SU-DHL-6 (cell line): Measurements from ENCODE around the gene AKR7A3.

Experiments
- EZH2phosphoT487 ChIP-seq: fragments of 200-600 bp; sonication (generic), shearing (Covaris generic); conservative IDR thresholded peaks from 2 replicates; pipeline ENCODE4 v1.6.1; 2018; ENCODE audit warnings: mild to moderate bottlenecking, antibody characterized with exemption, low read length, moderate library complexity, mixed read lengths
- TF ChIP-seq, protein P1 (sequence below): fragments of 200-600 bp; sonication (generic); IDR thresholded peaks from one replicate; pipeline ENCODE4 v1.5.1; 2017; ENCODE audit warnings: antibody characterized with exemption, mild to moderate bottlenecking, low read length, moderate library complexity; ENCODE audit not compliant: insufficient read depth, poor library complexity, severe bottlenecking

DNA sequence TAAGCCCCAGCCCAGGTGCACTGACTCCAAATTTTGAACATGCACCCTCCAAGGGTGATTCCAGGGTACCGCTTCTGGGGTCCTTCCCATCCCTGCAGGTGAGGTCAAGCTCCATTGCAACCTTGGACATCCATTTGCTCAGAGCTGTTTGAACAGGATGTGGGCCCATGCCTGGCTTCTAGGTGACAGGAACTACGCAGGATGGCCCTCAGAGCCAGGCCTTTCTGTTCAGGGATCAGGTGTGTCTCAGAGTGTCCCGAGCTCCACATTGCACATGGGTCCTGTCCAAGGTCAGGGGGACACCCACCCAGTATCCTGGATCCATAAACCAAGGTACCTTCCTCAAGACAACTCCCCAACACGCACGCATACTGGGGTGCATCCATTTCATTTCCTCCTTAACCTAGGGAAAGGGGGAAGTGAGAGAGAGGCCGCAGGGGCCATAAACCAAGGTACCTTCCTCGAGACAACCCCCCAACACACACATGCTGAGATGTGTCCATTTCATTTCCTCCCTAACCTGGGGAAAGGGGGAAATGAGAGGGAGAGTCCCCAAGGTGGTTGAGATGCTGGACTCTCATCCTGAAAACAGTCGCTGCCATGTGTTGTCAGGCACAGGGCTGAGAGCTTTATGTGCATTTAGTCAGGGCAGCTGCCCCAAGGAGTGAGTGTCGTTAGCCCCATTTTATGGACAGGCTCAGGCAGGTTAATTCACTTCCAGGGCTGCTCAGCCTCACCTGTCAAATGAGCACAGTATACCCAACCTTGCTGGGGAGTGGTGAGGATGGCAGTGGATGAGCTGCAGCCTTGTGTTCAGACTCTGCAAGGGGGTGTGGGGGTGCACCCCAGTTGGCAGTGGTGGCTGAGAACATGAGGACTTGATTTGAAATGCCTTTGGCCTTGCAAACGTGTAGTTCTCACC is 25.7 kb upstream of the AKR7A3 start:
- TF ChIP-seq, protein P1, sequence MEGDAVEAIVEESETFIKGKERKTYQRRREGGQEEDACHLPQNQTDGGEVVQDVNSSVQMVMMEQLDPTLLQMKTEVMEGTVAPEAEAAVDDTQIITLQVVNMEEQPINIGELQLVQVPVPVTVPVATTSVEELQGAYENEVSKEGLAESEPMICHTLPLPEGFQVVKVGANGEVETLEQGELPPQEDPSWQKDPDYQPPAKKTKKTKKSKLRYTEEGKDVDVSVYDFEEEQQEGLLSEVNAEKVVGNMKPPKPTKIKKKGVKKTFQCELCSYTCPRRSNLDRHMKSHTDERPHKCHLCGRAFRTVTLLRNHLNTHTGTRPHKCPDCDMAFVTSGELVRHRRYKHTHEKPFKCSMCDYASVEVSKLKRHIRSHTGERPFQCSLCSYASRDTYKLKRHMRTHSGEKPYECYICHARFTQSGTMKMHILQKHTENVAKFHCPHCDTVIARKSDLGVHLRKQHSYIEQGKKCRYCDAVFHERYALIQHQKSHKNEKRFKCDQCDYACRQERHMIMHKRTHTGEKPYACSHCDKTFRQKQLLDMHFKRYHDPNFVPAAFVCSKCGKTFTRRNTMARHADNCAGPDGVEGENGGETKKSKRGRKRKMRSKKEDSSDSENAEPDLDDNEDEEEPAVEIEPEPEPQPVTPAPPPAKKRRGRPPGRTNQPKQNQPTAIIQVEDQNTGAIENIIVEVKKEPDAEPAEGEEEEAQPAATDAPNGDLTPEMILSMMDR: no peak
- no peak for TF ChIP-seq EZH2phosphoT487
